Fibroblast of lung (primary cell): ENCODE data around the gene FBXO4.

Source experiments
- EZH2 ChIP-seq: IDR thresholded peaks from 2 replicates; pipeline ENCODE4 v1.5.1; 2012; ENCODE audit warnings: low read length, control low read depth, mild to moderate bottlenecking; ENCODE audit errors: missing control alignments
- TF ChIP-seq, protein P1 (sequence below), 2 donors: IDR thresholded peaks in 1 of 2; conservative IDR thresholded peaks in 1 of 2; 1 replicate in 1 of 2; 2 replicates in 1 of 2; pipeline ENCODE4 v1.5.1; 2011 to 2012; ENCODE audit warnings: low read length in 2 of 2, control low read depth in 1 of 2, inconsistent platforms in 1 of 2, low read depth in 1 of 2, mild to moderate bottlenecking in 1 of 2

DNA sequence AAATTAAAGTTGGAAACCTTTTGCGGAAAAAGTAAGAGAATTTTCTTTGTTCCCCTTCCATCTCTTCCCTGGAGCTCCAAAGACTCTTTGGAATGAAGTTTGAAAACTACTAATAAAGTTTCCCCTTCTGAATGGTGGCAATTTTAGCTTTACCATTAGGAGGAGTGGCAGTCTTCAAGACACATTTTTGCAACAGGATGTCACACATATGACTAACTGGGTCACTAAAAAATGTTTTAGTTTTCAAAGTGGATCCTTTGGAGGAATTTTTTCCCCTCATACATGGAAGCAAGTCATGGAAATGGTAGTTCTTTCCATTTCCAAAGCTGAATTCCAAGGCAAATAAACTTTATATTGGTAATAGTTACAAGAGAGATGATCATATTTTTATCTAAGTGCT, 15.6 kb downstream of the FBXO4 start:
- TF ChIP-seq, protein P1, sequence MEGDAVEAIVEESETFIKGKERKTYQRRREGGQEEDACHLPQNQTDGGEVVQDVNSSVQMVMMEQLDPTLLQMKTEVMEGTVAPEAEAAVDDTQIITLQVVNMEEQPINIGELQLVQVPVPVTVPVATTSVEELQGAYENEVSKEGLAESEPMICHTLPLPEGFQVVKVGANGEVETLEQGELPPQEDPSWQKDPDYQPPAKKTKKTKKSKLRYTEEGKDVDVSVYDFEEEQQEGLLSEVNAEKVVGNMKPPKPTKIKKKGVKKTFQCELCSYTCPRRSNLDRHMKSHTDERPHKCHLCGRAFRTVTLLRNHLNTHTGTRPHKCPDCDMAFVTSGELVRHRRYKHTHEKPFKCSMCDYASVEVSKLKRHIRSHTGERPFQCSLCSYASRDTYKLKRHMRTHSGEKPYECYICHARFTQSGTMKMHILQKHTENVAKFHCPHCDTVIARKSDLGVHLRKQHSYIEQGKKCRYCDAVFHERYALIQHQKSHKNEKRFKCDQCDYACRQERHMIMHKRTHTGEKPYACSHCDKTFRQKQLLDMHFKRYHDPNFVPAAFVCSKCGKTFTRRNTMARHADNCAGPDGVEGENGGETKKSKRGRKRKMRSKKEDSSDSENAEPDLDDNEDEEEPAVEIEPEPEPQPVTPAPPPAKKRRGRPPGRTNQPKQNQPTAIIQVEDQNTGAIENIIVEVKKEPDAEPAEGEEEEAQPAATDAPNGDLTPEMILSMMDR (conservative IDR thresholded peaks at IDR 0.05 in 1 of 2, IDR thresholded peaks at IDR 0.05 in 1 of 2; ENCODE audit: low read depth in 1 of 2, low read length in 2 of 2): no peak
- TF ChIP-seq EZH2: no peak
